ENCODE measurements around the gene MAML2.

Gene MAML2

DNA sequence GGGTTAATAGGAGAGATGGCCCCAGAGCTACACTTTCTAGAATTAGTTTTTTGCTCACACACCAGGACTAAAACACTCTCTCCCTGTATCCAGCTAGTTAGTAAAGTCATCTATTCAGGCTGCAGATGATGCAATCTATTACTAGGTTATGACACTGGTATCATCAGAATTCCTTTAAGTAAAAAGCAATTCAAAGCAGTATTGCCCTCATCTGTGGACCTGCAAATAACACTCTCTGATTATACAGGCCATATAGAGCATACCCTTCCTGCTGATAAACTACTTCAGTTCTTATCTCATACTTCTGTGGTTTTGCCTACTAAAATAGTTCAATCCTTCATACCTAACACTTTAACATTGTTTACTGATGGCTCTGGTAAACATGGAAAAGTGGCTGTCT is 405.6 kb downstream of the MAML2 start:
- no peak overlapping the region for H4K5ac ChIP-seq (ENCODE audit: low read length)
- no peak overlapping the region for H3K27ac ChIP-seq (ENCODE audit: low read depth, low read length)
- no peak overlapping the region for H3K9ac ChIP-seq (ENCODE audit: low read length)
- H3K23ac ChIP-seq (ENCODE audit: low read length), result no peak overlapping the region
- no peak overlapping the region for H3K4me2 ChIP-seq (ENCODE audit: low read length)
- H3K36me3 ChIP-seq (ENCODE audit: control insufficient read depth, insufficient read depth, low read length), result no peaks in the 10 kb centered on the region
- H3K4ac ChIP-seq (ENCODE audit: low read depth, low read length), result no peak overlapping the region
- H2AK5ac ChIP-seq (ENCODE audit: low read length), result no peak overlapping the region
- no peaks in the 10 kb centered on the region for H3K79me1 ChIP-seq (ENCODE audit: low read length)
- no peak overlapping the region for H3K18ac ChIP-seq (ENCODE audit: low read length)
- no peak overlapping the region for H2BK5ac ChIP-seq (ENCODE audit: low read length)
- H4K8ac ChIP-seq (ENCODE audit: low read depth, low read length), result no peak overlapping the region
- no peaks in the 10 kb centered on the region for H3K27me3 ChIP-seq (ENCODE audit: insufficient read depth, low read length, poor library complexity)
- DNase-seq, result no peak
- H2BK120ac ChIP-seq (ENCODE audit: low read depth, low read length), result no peak overlapping the region
- H3K4me3 ChIP-seq (ENCODE audit: low read length), result no peak overlapping the region
- H2BK15ac ChIP-seq (replicated peaks; ENCODE audit: low read depth), result no peak overlapping the region
- no peak overlapping the region for H3K56ac ChIP-seq (ENCODE audit: low read length)
- no peaks in the 10 kb centered on the region for H3K4me1 ChIP-seq (ENCODE audit: control insufficient read depth, low read depth, low read length)
- H3K79me2 ChIP-seq (ENCODE audit: control insufficient read depth, insufficient read depth, low read length), result no peaks in the 10 kb centered on the region

DNA sequence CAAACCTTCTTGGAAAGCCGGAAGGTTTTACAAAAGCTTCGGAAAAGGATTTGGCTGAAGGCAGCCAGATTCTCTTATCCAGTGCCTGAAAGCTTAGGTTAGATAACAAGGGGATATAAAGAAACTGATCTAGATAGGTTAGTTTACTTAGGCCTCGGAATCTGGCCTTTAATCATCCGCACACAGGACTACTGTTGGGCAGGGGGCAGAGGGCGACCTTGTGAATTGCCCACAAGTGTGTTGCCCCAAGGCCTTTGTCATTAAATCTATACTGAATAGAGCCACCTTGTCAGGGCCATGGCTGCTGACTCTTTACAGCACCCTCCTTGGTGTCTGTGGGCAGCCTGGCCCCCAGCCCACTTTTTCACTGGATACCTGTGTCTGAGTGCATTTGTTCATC is 409.4 kb downstream of the MAML2 start:
- no peak overlapping the region for H3K18ac ChIP-seq (ENCODE audit: low read length)
- no peak for DNase-seq
- H3K4ac ChIP-seq (ENCODE audit: low read depth, low read length), result no peak overlapping the region
- H3K27me3 ChIP-seq (ENCODE audit: insufficient read depth, low read length, poor library complexity), result no peaks in the 10 kb centered on the region
- H2BK5ac ChIP-seq (ENCODE audit: low read length), result no peak overlapping the region
- H4K8ac ChIP-seq (ENCODE audit: low read depth, low read length), result no peak overlapping the region
- H3K23ac ChIP-seq (ENCODE audit: low read length), result no peak overlapping the region
- no peak overlapping the region for H3K4me3 ChIP-seq (ENCODE audit: low read length)
- H3K4me2 ChIP-seq (ENCODE audit: low read length), result no peak overlapping the region
- H3K36me3 ChIP-seq (ENCODE audit: control insufficient read depth, insufficient read depth, low read length), result no peaks in the 10 kb centered on the region
- H4K5ac ChIP-seq (ENCODE audit: low read length), result no peak overlapping the region
- no peak overlapping the region for H3K56ac ChIP-seq (ENCODE audit: low read length)
- no peaks in the 10 kb centered on the region for H3K79me1 ChIP-seq (ENCODE audit: low read length)
- no peak overlapping the region for H2AK5ac ChIP-seq (ENCODE audit: low read length)
- no CpG with 5 or more reads among the region's 5 CpGs for WGBS (ENCODE audit: extremely low coverage, insufficient coverage, low lambda C conversion rate)
- H3K79me2 ChIP-seq (ENCODE audit: control insufficient read depth, insufficient read depth, low read length), result no peaks in the 10 kb centered on the region
- no peak overlapping the region for H2BK120ac ChIP-seq (ENCODE audit: low read depth, low read length)
- H2BK15ac ChIP-seq (replicated peaks; ENCODE audit: low read depth), result no peak overlapping the region
- H3K9ac ChIP-seq (ENCODE audit: low read length), result no peak overlapping the region
- no peak overlapping the region for H3K27ac ChIP-seq (ENCODE audit: low read depth, low read length)
- no peaks in the 10 kb centered on the region for H3K4me1 ChIP-seq (ENCODE audit: control insufficient read depth, low read depth, low read length)

DNA sequence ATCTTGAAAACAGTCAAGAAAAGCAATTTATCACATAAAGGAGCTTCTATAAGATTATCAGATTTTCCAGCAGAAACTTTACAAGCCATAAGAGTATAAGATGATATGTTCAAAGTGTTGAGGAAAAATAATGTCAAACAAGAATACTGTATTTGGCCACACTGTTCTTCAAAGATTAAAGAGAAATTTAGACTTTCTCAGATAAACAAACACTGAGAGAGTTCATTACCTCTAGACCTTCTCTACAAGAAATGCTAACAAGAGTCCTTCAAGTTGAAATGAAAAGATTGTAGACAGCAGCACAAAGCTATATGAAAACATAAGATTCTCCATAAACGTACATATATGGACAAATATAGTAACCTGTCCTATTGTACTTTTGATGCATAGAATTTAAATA is 411.1 kb downstream of the MAML2 start:
- Histone ChIP-seq H3K36me3 (ENCODE audit: control insufficient read depth, insufficient read depth, low read length) (no peaks in the 10 kb centered on the region), H3K18ac (ENCODE audit: low read length) (no peak overlapping the region), H3K4me2 (ENCODE audit: low read length) (no peak overlapping the region), H3K79me2 (ENCODE audit: control insufficient read depth, insufficient read depth, low read length) (no peaks in the 10 kb centered on the region), H3K4ac (ENCODE audit: low read depth, low read length) (no peak overlapping the region), H3K27me3 (ENCODE audit: insufficient read depth, low read length, poor library complexity) (no peaks in the 10 kb centered on the region), H2BK15ac (replicated peaks; ENCODE audit: low read depth) (no peak overlapping the region), H2BK120ac (ENCODE audit: low read depth, low read length) (no peak overlapping the region), H3K4me3 (ENCODE audit: low read length) (no peak overlapping the region), H2AK5ac (ENCODE audit: low read length) (no peak overlapping the region), H3K56ac (ENCODE audit: low read length) (no peak overlapping the region), H3K4me1 (ENCODE audit: control insufficient read depth, low read depth, low read length) (no peaks in the 10 kb centered on the region), H3K9ac (ENCODE audit: low read length) (no peak overlapping the region), H3K27ac (ENCODE audit: low read depth, low read length) (no peak overlapping the region), H4K8ac (ENCODE audit: low read depth, low read length) (no peak overlapping the region), H2BK5ac (ENCODE audit: low read length) (no peak overlapping the region), H3K79me1 (ENCODE audit: low read length) (no peaks in the 10 kb centered on the region), H3K23ac (ENCODE audit: low read length) (no peak overlapping the region), H4K5ac (ENCODE audit: low read length) (no peak overlapping the region)
- no peak for DNase-seq
- no CpG with 5 or more reads among the region's 1 CpG for WGBS (ENCODE audit: extremely low coverage, insufficient coverage, low lambda C conversion rate)

DNA sequence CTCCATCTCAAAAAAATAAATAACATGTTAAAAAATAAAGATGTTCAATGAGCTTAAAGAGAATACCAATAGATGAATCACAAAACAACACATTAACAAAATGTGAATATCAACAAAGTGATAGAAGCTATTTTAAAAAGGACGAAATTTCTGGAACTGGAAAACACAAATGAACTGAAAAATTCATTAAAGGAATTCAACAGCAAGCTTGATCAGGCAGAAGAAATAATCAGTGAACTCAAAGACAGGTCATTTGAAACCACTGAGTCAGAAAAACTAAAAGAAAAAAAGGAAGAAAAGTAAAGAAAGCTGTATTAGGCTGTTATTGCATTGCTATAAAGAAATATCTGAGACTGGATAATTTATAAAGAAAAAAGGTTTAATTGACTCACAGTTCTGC is 412.0 kb downstream of the MAML2 start:
- no peak for DNase-seq
- no peak overlapping the region for H3K23ac ChIP-seq (ENCODE audit: low read length)
- no peak overlapping the region for H3K4me3 ChIP-seq (ENCODE audit: low read length)
- H3K18ac ChIP-seq (ENCODE audit: low read length), result no peak overlapping the region
- no peak overlapping the region for H4K8ac ChIP-seq (ENCODE audit: low read depth, low read length)
- no peak overlapping the region for H2BK15ac ChIP-seq (replicated peaks; ENCODE audit: low read depth)
- H3K9ac ChIP-seq (ENCODE audit: low read length), result no peak overlapping the region
- H3K4me2 ChIP-seq (ENCODE audit: low read length), result no peak overlapping the region
- H3K4me1 ChIP-seq (ENCODE audit: control insufficient read depth, low read depth, low read length), result no peaks in the 10 kb centered on the region
- H3K56ac ChIP-seq (ENCODE audit: low read length), result no peak overlapping the region
- H3K27ac ChIP-seq (ENCODE audit: low read depth, low read length), result no peak overlapping the region
- H3K79me2 ChIP-seq (ENCODE audit: control insufficient read depth, insufficient read depth, low read length), result no peaks in the 10 kb centered on the region
- H3K27me3 ChIP-seq (ENCODE audit: insufficient read depth, low read length, poor library complexity), result no peaks in the 10 kb centered on the region
- H3K4ac ChIP-seq (ENCODE audit: low read depth, low read length), result no peak overlapping the region
- no peak overlapping the region for H2BK5ac ChIP-seq (ENCODE audit: low read length)
- WGBS (ENCODE audit: extremely low coverage, insufficient coverage, low lambda C conversion rate), result no CpG with 5 or more reads among the region's 1 CpG
- no peaks in the 10 kb centered on the region for H3K36me3 ChIP-seq (ENCODE audit: control insufficient read depth, insufficient read depth, low read length)
- H2BK120ac ChIP-seq (ENCODE audit: low read depth, low read length), result no peak overlapping the region
- no peak overlapping the region for H2AK5ac ChIP-seq (ENCODE audit: low read length)
- H3K79me1 ChIP-seq (ENCODE audit: low read length), result no peaks in the 10 kb centered on the region
- H4K5ac ChIP-seq (ENCODE audit: low read length), result no peak overlapping the region

DNA sequence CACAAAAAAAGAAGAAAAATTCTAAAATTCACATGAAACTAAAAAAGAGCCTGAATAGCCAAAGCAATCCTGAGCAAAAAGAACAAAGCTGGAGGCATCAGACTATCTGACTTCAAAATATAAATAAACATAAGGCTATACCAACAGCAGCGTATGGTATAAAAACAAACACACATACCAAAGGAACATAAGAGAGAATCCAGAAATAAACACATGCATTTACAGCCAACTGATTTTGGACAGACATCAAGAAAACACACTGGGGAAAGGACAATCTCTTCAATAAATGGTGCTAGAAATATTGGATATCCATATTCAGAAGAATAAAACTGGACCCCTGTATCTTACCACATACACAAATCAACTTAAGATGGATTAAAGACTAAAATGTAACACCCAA is 416.3 kb downstream of the MAML2 start:
- WGBS (ENCODE audit: extremely low coverage, insufficient coverage, low lambda C conversion rate), result no CpG with 5 or more reads among the region's 1 CpG
- Histone ChIP-seq H3K79me1 (ENCODE audit: low read length) (peaks cover 2% of the 10 kb centered on the region), H3K79me2 (ENCODE audit: control insufficient read depth, insufficient read depth, low read length) (peaks cover 10% of the 10 kb centered on the region)

More for the DNA sequence above, 416.3 kb downstream of the MAML2 start:
- no peak overlapping the region for H3K18ac ChIP-seq (ENCODE audit: low read length)
- H3K4ac ChIP-seq (ENCODE audit: low read depth, low read length), result no peak overlapping the region
- H3K23ac ChIP-seq (ENCODE audit: low read length), result no peak overlapping the region
- H2BK5ac ChIP-seq (ENCODE audit: low read length), result no peak overlapping the region
- H3K4me2 ChIP-seq (ENCODE audit: low read length), result no peak overlapping the region
- no peak overlapping the region for H3K56ac ChIP-seq (ENCODE audit: low read length)
- H2AK5ac ChIP-seq (ENCODE audit: low read length), result no peak overlapping the region
- H3K4me1 ChIP-seq (ENCODE audit: control insufficient read depth, low read depth, low read length), result peaks cover 2% of the 10 kb centered on the region
- no peak overlapping the region for H2BK120ac ChIP-seq (ENCODE audit: low read depth, low read length)
- no peak overlapping the region for H3K9ac ChIP-seq (ENCODE audit: low read length)
- H3K27ac ChIP-seq (ENCODE audit: low read depth, low read length), result no peak overlapping the region
- H3K36me3 ChIP-seq (ENCODE audit: control insufficient read depth, insufficient read depth, low read length), result no peaks in the 10 kb centered on the region
- H3K4me3 ChIP-seq (ENCODE audit: low read length), result no peak overlapping the region
- H3K27me3 ChIP-seq (ENCODE audit: insufficient read depth, low read length, poor library complexity), result no peaks in the 10 kb centered on the region
- DNase-seq, result no peak
- H4K8ac ChIP-seq (ENCODE audit: low read depth, low read length), result no peak overlapping the region
- H2BK15ac ChIP-seq (replicated peaks; ENCODE audit: low read depth), result no peak overlapping the region
- no peak overlapping the region for H4K5ac ChIP-seq (ENCODE audit: low read length)
